Stimulated activated CD4-positive, alpha-beta T cell treated with anti-CD3 and anti-CD28 coated beads, Interleukin-4, amount 100 ng/mL, for 4 hours (primary cell): ENCODE data around the gene KIRREL1.
"Not testable (repeated sequence)": the region's sequence is repeated elsewhere in the genome, so short reads cannot be mapped to it uniquely, and the experiment has no call there.

Experiments used
- DNase-seq, 2 experiments: peaks; one replicate each; pipeline ENCODE4 v3.0.0-alpha.2; 2020

KIRREL1 gene

GRCh38 chr1:158112994-158113758 is 119.7 kb downstream of the KIRREL1 start:
- DNase-seq, result peak; percentile 18 to 47

- DNase-seq, result no peak
Observed at GRCh38 chr1:158113759-158114127, 120.3 kb downstream of the KIRREL1 start.

GRCh38 chr1:158115126-158115525 is 121.7 kb downstream of the KIRREL1 start:
- no peak for DNase-seq

GRCh38 chr1:158116311-158117167 is 123.1 kb downstream of the KIRREL1 start:
- DNase-seq, result no peak

DNA sequence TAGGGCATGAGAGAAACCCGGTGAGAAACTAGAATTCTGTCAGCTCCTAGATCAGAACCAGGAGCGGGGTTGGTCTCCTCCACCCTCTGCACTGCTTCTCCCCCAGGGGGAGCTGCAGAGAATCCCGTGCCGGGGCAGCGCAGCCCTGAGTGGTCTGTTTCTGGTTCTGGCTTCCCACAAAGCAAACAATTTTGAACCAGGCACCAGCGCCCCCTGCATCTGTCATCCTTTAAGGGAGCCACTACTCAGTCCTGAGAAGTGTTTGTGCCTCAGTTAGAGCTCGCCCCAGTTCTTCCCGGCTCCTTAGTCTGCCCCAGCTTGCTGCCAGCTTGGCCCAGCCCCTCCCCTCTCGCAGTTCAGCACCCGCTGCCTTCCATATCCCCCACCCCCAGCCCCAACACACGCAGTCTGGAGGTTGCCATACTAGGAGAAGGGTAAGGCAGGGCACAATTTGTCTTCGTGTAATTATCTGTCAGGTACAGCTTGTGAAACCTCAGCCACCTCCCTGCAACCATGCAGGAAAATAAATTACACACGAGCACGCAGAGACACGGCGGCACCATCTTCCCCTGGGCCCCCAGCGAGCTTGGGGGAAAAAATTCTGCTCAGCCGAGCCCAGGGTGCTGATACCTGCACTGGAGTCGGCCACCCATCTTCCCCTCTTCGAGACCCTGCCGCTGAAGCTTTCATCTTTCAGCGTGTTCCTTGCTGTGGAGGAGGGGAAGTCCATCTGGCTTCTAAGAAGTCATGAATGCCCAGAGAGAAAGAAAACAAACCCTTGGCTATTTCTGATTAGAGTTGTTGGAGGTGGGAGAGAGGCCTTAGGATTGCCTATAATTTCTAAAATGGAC is 124.6 kb downstream of the KIRREL1 start:
- peak; percentile 34 to 38 for DNase-seq

- no peak for DNase-seq
Observed at GRCh38 chr1:158118713-158119402, 125.4 kb downstream of the KIRREL1 start.

GRCh38 chr1:158119976-158120653 is 126.7 kb downstream of the KIRREL1 start:
- no peak for DNase-seq

GRCh38 chr1:158121604-158122254 is 128.3 kb downstream of the KIRREL1 start:
- peak in 1 of 2 experiments; percentile 13 for DNase-seq

DNA sequence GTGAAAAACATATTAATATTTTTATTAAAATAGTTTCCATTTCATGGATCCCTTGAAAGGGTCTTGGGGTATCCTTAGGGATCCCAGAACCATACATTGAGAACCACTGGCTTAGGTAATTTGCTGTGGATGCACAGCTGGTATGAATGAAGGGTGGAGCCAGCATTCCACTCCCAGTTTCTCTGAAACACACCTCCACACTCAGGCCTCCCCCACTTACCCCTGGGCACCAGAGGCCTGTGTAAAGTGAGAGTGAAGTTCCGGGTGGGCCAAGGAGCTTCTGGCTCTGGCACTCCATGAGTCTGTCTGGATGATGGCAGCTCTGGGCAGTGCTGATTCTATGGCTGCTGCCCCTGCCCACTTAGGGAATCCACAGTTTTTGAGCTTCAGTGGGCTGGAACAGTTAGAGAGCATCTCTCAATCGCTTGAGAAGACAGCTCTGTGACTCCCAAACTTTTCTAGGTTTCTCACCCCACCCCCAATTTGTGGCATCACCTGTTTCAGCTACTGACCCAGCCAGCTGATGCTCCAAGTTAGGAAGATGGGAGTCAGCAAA is 129.5 kb downstream of the KIRREL1 start:
- DNase-seq, result no peak

DNA sequence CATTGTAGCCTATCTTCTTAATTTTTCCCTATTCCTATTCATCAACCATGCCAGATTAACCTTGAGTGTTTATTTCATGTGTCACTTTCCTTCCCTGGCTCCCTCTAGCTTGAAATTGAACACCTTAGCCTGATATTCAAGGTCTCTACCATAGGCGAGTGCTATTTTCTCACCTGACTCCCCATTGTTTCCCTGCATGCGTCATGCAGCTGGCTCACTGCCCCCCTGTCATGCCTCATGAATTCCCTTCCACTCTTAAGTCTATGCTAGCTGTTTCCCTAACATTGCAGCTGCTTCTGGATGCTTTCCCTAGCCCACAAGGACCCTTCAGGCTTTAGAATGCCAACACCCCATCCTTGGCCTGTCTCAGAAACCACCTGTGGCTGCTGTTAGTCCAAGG is 130.6 kb downstream of the KIRREL1 start:
- DNase-seq, result no peak

- DNase-seq, result peak; percentile 49 to 61
Observed at GRCh38 chr1:158124999-158125398, 131.6 kb downstream of the KIRREL1 start.

DNA sequence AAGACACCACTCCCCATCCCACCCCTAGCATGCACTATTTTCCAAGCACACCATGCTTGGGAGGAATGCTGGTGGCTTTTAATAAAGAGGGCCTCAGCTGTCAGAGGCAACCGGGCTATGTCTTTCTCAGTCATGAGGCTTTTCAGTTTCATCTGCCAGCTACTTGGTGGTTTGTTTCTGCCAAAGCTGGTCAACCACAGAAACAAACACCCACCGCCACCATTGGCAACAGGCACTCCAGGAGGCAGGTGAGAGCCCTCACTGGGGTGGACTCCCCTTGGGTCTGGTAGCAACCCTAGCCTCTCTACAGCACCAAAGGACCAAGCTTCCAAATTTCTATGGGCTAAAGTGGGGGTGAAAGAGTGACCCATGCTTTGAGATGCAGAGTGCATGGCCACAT is 133.0 kb downstream of the KIRREL1 start:
- DNase-seq, result no peak

GRCh38 chr1:158128531-158128930 is 135.1 kb downstream of the KIRREL1 start:
- not testable (repeated sequence) for DNase-seq

DNA sequence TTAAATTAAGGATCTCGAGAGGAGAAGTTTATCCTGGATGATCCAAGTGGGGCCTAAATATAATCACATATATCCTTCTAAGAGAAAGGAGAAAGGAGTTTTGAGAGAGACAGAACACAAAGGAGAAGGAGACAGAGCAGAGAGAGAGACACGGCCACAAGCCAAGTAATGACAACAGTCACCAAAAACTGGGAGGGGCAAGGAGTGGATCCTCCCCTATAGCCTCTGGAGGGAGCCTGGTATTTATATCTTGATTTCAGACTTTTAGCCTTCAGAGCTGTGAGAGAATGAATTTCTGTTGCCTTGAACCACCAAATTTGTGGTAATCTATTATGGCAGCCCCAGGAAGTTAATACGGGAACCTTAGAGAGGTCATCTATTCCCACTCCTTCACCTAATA is 137.8 kb downstream of the KIRREL1 start:
- no peak for DNase-seq

DNA sequence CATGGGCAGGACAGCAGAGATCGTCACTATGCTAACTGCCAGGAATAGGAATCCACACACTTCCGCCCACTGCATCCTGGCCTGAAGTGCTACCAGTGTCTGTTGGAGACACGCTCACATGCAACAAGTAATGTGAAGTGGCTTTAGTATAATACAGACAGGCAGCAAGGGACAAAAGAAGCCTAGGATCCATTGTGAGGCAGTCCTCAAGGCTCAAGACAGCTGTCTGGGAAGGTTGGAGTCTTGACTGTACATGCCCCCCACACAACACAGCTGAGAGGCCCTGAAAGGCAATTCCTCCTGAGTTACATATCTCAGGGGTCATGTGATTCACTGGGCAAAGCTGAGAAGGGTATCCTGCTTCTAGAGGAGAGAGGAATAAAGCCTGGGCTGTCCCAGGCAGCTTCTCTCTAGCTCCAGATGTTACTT is 147.3 kb downstream of the KIRREL1 start:
- no peak for DNase-seq

- DNase-seq, result no peak
Observed at GRCh38 chr1:158145173-158145719, 151.8 kb downstream of the KIRREL1 start.

- no peak for DNase-seq
Observed at GRCh38 chr1:158146165-158146564, 152.7 kb downstream of the KIRREL1 start.

DNA sequence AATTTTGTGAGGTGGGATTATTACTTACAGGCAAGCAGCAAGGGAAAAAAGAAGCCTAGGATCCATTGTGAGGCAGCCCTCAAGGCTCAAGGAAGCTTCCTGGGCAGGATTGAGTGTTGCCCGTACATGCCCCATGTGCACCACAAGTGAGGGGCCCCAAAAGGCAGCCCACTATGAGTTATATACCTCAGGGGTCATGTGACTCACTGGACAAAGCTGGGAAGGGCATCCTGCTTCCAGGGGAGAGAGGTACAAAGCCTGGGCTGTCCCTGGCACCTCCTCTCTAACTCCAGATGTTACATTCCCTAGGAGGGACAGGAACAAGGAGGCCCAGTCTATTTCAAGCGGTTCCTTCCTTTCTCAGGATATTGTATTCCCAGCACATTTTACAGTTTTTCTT is 153.3 kb downstream of the KIRREL1 start:
- no peak for DNase-seq

GRCh38 chr1:158147401-158147800 is 154.0 kb downstream of the KIRREL1 start:
- DNase-seq, result no peak

DNA sequence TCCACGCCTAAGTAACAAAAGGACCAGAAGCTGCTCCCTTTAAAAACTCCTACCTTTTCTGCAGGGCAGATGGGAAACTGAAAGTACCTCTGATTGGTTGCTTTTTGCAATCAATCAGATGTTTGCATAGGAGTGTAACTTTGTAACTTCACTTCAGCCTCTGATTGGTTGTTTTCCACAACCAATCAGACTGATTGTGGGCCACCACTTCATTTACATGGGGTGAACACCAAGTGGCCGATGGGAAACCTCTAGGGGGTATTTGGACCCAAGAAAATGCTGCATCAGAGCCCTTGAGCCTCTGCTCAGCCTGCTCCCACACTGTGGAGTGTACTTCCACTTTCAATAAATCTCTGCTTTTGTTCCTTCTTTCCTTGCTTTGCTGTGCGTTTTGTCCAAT is 154.4 kb downstream of the KIRREL1 start:
- DNase-seq, result no peak

DNA sequence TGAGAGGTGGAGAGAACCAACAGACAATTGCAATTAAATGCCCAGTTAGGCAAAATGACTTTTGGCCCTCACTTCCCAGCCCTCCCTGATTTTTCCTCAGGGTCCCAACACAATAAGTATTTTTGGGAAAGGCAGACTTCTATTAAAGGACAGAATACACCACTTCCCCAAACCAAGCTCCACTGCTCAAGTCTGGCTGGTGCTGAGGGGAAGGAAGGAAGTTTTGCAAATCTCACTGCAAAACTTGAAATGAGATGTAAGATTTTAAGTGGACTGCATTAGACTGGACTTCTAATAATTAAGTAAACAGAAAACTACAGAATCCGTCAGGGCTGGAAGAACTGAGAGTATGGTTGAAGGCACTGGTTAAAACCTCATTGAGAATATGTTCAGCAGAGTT is 155.0 kb downstream of the KIRREL1 start:
- DNase-seq, result no peak
